ENCODE measurements around the gene EPHB1.

Gene EPHB1

DNA sequence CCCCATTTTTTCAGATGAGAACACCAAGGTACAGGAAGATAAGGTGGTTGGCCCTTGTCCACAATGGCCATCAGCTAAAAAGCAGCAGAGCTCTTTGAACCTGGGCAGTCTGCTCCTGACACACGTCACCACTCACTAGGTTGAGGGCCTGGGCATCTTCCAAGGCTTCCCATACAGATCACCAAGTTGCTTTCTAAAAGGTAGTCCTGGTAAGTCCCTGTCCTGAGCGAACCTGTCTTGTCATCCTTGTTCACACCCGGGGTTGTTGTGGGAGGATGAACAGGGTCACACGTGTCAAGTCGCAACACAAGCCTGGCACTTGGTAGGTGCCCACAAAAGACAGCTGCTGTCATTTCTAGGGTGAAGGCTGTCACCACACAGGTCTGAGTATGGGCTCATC, 260.4 kb downstream of the EPHB1 start:
- Histone ChIP-seq H3K27ac (replicated peaks) (no peak overlapping the region), H3K27me3 (ENCODE audit: insufficient read depth, poor library complexity, severe bottlenecking) (no peaks in the 10 kb centered on the region)
- TF ChIP-seq CTCF (IDR thresholded peaks at IDR 0.05; ENCODE audit: insufficient read depth, low read length) (no peak), GABPA (IDR thresholded peaks at IDR 0.05; ENCODE audit: low read depth) (no peak), POLR2AphosphoS5 (IDR thresholded peaks at IDR 0.05; ENCODE audit: low read depth) (no peak), REST (IDR thresholded peaks at IDR 0.05; ENCODE audit: insufficient replicate concordance, low read depth) (no peak), SPI1 (IDR thresholded peaks at IDR 0.05; ENCODE audit: borderline replicate concordance, low read depth) (no peak)

GRCh38 chr3:135056084-135056730, 261.1 kb downstream of the EPHB1 start:
- H3K27me3 ChIP-seq (ENCODE audit: insufficient read depth, poor library complexity, severe bottlenecking): no peaks in the 10 kb centered on the region
- H3K27ac ChIP-seq (replicated peaks): no peak overlapping the region
- DNase-seq (ENCODE audit: low read depth in 1 of 2, low spot score in 1 of 2): no peak
- TF ChIP-seq CTCF (IDR thresholded peaks at IDR 0.05; ENCODE audit: insufficient read depth, low read length) (no peak), GABPA (IDR thresholded peaks at IDR 0.05; ENCODE audit: low read depth) (no peak)
- H3K4me3 ChIP-seq (replicated peaks; ENCODE audit: insufficient read depth, low read length): no peak overlapping the region

More for the DNA sequence above, 260.4 kb downstream of the EPHB1 start:
- DNase-seq (ENCODE audit: low read depth in 1 of 2, low spot score in 1 of 2): no peak
- no peak overlapping the region for H3K4me3 ChIP-seq (replicated peaks; ENCODE audit: insufficient read depth, low read length)

DNA sequence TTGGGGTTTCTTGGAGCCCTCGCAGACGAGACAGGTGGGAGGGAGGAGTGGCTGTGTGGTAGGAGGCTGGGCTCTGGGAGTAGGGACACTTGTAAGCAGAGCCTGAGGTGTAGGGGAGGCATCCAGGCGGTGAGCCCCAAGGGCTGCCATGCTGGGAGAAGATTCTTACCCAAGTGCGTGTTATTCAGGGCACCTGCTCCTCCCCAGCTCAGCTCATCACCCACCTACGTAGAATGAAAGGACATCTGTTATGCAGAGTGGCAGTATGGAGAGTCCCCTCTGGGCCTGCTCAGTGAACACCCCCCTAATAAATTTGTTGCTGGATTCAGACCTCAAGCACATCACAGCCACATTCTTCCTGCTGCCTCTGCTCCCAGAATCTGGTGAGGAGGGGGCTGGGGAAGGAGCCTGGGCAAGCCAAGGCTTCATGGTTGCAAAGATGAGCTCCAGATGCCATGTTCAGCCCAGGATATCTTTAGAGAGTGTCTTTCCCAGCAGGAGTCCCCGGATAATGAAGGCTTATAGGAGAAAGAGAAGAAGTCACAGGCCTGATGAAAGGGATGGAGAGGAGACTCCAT, 261.8 kb downstream of the EPHB1 start:
- Histone ChIP-seq H3K27me3 (ENCODE audit: insufficient read depth, poor library complexity, severe bottlenecking) (no peaks in the 10 kb centered on the region), H3K4me3 (replicated peaks; ENCODE audit: insufficient read depth, low read length) (no peak overlapping the region), H3K27ac (replicated peaks) (no peak overlapping the region)
- no peak for TF ChIP-seq CTCF (IDR thresholded peaks at IDR 0.05; ENCODE audit: insufficient read depth, low read length)
- TF ChIP-seq POLR2AphosphoS5 (IDR thresholded peaks at IDR 0.05; ENCODE audit: low read depth): no peak
- no peak for TF ChIP-seq SPI1 (IDR thresholded peaks at IDR 0.05; ENCODE audit: borderline replicate concordance, low read depth)
- TF ChIP-seq GABPA (IDR thresholded peaks at IDR 0.05; ENCODE audit: low read depth): no peak
- no peak for TF ChIP-seq REST (IDR thresholded peaks at IDR 0.05; ENCODE audit: insufficient replicate concordance, low read depth)
- no peak for DNase-seq (ENCODE audit: low read depth in 1 of 2, low spot score in 1 of 2)

DNA sequence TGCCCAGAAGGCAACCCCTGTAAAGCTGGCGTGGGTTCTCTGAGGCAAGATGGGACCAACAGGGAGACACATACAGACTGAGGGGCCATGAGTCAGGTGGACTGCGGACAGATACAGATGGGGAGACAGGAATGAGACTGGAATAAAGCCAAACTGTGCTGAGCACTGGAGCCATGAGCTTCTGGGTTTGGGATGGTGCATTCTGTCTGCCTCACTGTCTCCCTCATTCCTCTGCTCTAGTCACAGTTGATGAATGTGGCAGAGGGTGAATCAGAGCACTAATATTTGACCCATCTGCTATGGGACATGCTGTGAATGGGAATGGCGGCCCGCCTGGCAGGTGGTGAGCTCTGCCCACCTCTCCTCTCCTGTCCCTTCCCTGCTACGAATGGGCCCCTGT, 262.9 kb downstream of the EPHB1 start:
- no peak for DNase-seq (ENCODE audit: low read depth in 1 of 2, low spot score in 1 of 2)
- H3K4me3 ChIP-seq (replicated peaks; ENCODE audit: insufficient read depth, low read length): no peak overlapping the region
- H3K27ac ChIP-seq (replicated peaks): no peak overlapping the region
- TF ChIP-seq SPI1 (IDR thresholded peaks at IDR 0.05; ENCODE audit: borderline replicate concordance, low read depth): no peak
- no peak for TF ChIP-seq REST (IDR thresholded peaks at IDR 0.05; ENCODE audit: insufficient replicate concordance, low read depth)
- no peak for TF ChIP-seq CTCF (IDR thresholded peaks at IDR 0.05; ENCODE audit: insufficient read depth, low read length)
- TF ChIP-seq GABPA (IDR thresholded peaks at IDR 0.05; ENCODE audit: low read depth): no peak
- TF ChIP-seq POLR2AphosphoS5 (IDR thresholded peaks at IDR 0.05; ENCODE audit: low read depth): no peak
- H3K27me3 ChIP-seq (ENCODE audit: insufficient read depth, poor library complexity, severe bottlenecking): no peaks in the 10 kb centered on the region
